Measurements from ENCODE around the gene TFR2.

- TF ChIP-seq BCOR (IDR thresholded peaks at IDR 0.05) (no peak), HDAC6 (IDR thresholded peaks at IDR 0.05; ENCODE audit: low read depth, low read length) (no peak), USF1 (CRISPR knock-in tag; IDR thresholded peaks at IDR 0.05) (no peak), ZNF57 (CRISPR knock-in tag; IDR thresholded peaks at IDR 0.05) (no peak)
- TF ChIP-seq, protein P1, sequence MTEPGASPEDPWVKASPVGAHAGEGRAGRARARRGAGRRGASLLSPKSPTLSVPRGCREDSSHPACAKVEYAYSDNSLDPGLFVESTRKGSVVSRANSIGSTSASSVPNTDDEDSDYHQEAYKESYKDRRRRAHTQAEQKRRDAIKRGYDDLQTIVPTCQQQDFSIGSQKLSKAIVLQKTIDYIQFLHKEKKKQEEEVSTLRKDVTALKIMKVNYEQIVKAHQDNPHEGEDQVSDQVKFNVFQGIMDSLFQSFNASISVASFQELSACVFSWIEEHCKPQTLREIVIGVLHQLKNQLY (CRISPR knock-in tag; conservative IDR thresholded peaks at IDR 0.05) = no peak
- TF ChIP-seq, protein P2, sequence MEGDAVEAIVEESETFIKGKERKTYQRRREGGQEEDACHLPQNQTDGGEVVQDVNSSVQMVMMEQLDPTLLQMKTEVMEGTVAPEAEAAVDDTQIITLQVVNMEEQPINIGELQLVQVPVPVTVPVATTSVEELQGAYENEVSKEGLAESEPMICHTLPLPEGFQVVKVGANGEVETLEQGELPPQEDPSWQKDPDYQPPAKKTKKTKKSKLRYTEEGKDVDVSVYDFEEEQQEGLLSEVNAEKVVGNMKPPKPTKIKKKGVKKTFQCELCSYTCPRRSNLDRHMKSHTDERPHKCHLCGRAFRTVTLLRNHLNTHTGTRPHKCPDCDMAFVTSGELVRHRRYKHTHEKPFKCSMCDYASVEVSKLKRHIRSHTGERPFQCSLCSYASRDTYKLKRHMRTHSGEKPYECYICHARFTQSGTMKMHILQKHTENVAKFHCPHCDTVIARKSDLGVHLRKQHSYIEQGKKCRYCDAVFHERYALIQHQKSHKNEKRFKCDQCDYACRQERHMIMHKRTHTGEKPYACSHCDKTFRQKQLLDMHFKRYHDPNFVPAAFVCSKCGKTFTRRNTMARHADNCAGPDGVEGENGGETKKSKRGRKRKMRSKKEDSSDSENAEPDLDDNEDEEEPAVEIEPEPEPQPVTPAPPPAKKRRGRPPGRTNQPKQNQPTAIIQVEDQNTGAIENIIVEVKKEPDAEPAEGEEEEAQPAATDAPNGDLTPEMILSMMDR (IDR thresholded peaks at IDR 0.05 in 2 of 3, conservative IDR thresholded peaks at IDR 0.05 in 1 of 3; ENCODE audit: insufficient read depth in 2 of 3, low read depth in 1 of 3, low read length in 3 of 3) = no peak
These were observed 51.1 kb downstream of the TFR2 start for GRCh38 chr7:100590077-100590737.

Data from K562 (cell line).